Hepatocyte (in vitro differentiated cells): ENCODE data around the gene SEMA5B. TPM values are rescaled to one million over a fixed set of nuclear protein-coding genes. Genes with fewer than 3 reads are reported as not detected.

Experiments
- DNase-seq: peaks from one replicate; pipeline ENCODE4 v3.0.0-alpha.2; 2016; ENCODE audit warnings: low spot score
- H2AFZ ChIP-seq: fragments of 200-600 bp; sonication (generic); 2 replicates; pipeline ENCODE4 v1.6.0; 2016; ENCODE audit warnings: antibody characterized with exemption, mild to moderate bottlenecking
- H3K27ac ChIP-seq: fragments of 200-600 bp; sonication (generic); 2 replicates; pipeline ENCODE4 v1.5.1; 2016; ENCODE audit warnings: mild to moderate bottlenecking
- H3K27me3 ChIP-seq: fragments of 200-600 bp; sonication (generic); 2 replicates; pipeline ENCODE4 v1.6.1; 2016
- H3K36me3 ChIP-seq: fragments of 200-600 bp; sonication (generic); replicated peaks from 2 replicates; pipeline ENCODE4 v1.5.1; 2016; ENCODE audit warnings: low read depth; ENCODE audit not compliant: insufficient read depth
- H3K4me1 ChIP-seq: fragments of 200-600 bp; sonication (generic); 2 replicates; pipeline ENCODE4 v1.5.1; 2016; ENCODE audit warnings: mild to moderate bottlenecking, moderate library complexity; ENCODE audit not compliant: insufficient read depth
- H3K4me2 ChIP-seq: fragments of 200-600 bp; sonication (generic); 2 replicates; pipeline ENCODE4 v1.6.0; 2016
- H3K4me3 ChIP-seq: fragments of 200-600 bp; sonication (generic); 2 replicates; pipeline ENCODE4 v1.5.1; 2016; ENCODE audit warnings: mild to moderate bottlenecking
- H3K79me2 ChIP-seq: fragments of 200-600 bp; sonication (generic); 2 replicates; pipeline ENCODE4 v1.6.0; 2017; ENCODE audit warnings: mild to moderate bottlenecking
- H3K9me2 ChIP-seq: fragments of 200-600 bp; sonication (generic); replicated peaks from 2 replicates; pipeline ENCODE4 v1.6.0; 2017; ENCODE audit warnings: mild to moderate bottlenecking; ENCODE audit not compliant: insufficient read depth
- H3K9me3 ChIP-seq: fragments of 200-600 bp; sonication (generic); 2 replicates; pipeline ENCODE4 v1.5.1; 2016; ENCODE audit warnings: low read depth, mild to moderate bottlenecking
- H4K20me1 ChIP-seq: fragments of 200-600 bp; sonication (generic); 2 replicates; pipeline ENCODE4 v1.6.0; 2016; ENCODE audit warnings: mild to moderate bottlenecking; ENCODE audit not compliant: insufficient read depth, poor library complexity, severe bottlenecking
- CTCF ChIP-seq: fragments of 200-600 bp; sonication (generic); IDR thresholded peaks from 2 replicates; pipeline ENCODE4 v1.5.1; 2016; ENCODE audit warnings: antibody characterized with exemption, mild to moderate bottlenecking; ENCODE audit not compliant: poor library complexity
- EZH2 ChIP-seq: fragments of 200-600 bp; sonication (generic); IDR thresholded peaks from 2 replicates; pipeline ENCODE4 v1.6.1; 2016; ENCODE audit warnings: antibody characterized with exemption, mild to moderate bottlenecking, borderline replicate concordance
- EZH2phosphoT487 ChIP-seq: fragments of 200-600 bp; sonication (generic); IDR thresholded peaks from one replicate; pipeline ENCODE4 v1.6.1; 2018; ENCODE audit warnings: antibody characterized with exemption, mild to moderate bottlenecking, low read depth, moderate library complexity; ENCODE audit not compliant: unreplicated experiment, severe bottlenecking
- WGBS: methylation state at CpG from one replicate; pipeline ENCODE4 v1.1.6; 2016; ENCODE audit warnings: low lambda C conversion rate; ENCODE audit errors: missing lambda C conversion rate; 5-methylcytosine and 5-hydroxymethylcytosine counted together
- polyA plus RNA-seq: library from polyadenylated mRNA; unstranded; fragments of >200 nt; fragmentation: Nextera tagmentation; extraction: Ambion mirVana; gene quantifications from 2 replicates; pipeline ENCODE4 v1.2.1, GENCODE V29; 2016
- total RNA-seq: library from RNA; depleted of rRNA; stranded (reverse); fragments of >200 nt; gene quantifications from 2 replicates; pipeline ENCODE4 v1.2.3, GENCODE V29; 2014

The SEMA5B gene
- total and polyA plus RNA-seq, 2 experiments from 2014 or later = 1.4 to 4.2 TPM

- H3K27me3 ChIP-seq = peaks cover 5% of the 10 kb centered on the region
- H4K20me1 ChIP-seq = no peaks in the 10 kb centered on the region
- no peaks in the 10 kb centered on the region for H3K9me2 ChIP-seq
- no peak overlapping the region for H2AFZ ChIP-seq
- H3K4me3 ChIP-seq = no peak overlapping the region
- no peak for DNase-seq
- 95% methylated on average over 1 of the region's 1 CpG for WGBS
- no peaks in the 10 kb centered on the region for H3K9me3 ChIP-seq
- TF ChIP-seq EZH2phosphoT487 = no peak
- no peak for TF ChIP-seq CTCF
- no peak for TF ChIP-seq EZH2
- H3K79me2 ChIP-seq = no peaks in the 10 kb centered on the region
- H3K4me1 ChIP-seq = peaks cover 11% of the 10 kb centered on the region
- no peak overlapping the region for H3K27ac ChIP-seq
- no peaks in the 10 kb centered on the region for H3K36me3 ChIP-seq
- no peak overlapping the region for H3K4me2 ChIP-seq
Observed at GRCh38 chr3:122972141-122972540, 55.4 kb downstream of the SEMA5B start.

GRCh38 chr3:122969585-122970469 is 57.7 kb downstream of the SEMA5B start:
- Histone ChIP-seq H3K4me1 (peaks cover 6% of the 10 kb centered on the region), H3K9me2 (no peaks in the 10 kb centered on the region), H3K27ac (no peak overlapping the region), H3K79me2 (no peaks in the 10 kb centered on the region), H2AFZ (no peak overlapping the region), H3K36me3 (no peaks in the 10 kb centered on the region), H3K9me3 (no peaks in the 10 kb centered on the region), H3K27me3 (peaks cover 5% of the 10 kb centered on the region), H4K20me1 (no peaks in the 10 kb centered on the region), H3K4me3 (no peak overlapping the region), H3K4me2 (no peak overlapping the region)
- 74% methylated on average over 10 of the region's 10 CpGs for WGBS
- no peak for DNase-seq
- no peak for TF ChIP-seq EZH2
- no peak for TF ChIP-seq CTCF
- TF ChIP-seq EZH2phosphoT487 = no peak

- Histone ChIP-seq H3K4me1 (no peaks in the 10 kb centered on the region), H3K9me2 (no peaks in the 10 kb centered on the region), H3K4me2 (no peak overlapping the region), H3K4me3 (no peak overlapping the region), H2AFZ (no peak overlapping the region), H3K27ac (no peak overlapping the region), H4K20me1 (no peaks in the 10 kb centered on the region), H3K9me3 (no peaks in the 10 kb centered on the region), H3K36me3 (no peaks in the 10 kb centered on the region), H3K27me3 (peaks cover 2% of the 10 kb centered on the region), H3K79me2 (no peaks in the 10 kb centered on the region)
- TF ChIP-seq CTCF (no peak), EZH2phosphoT487 (no peak), EZH2 (no peak)
- 96% methylated on average over 7 of the region's 7 CpGs for WGBS
- no peak for DNase-seq
Observed at GRCh38 chr3:122967765-122968164, 59.8 kb downstream of the SEMA5B start.
